Measurements from ENCODE around the gene CXCL6. TPM values are rescaled to one million over a fixed set of nuclear protein-coding genes. Genes with fewer than 3 reads are reported as not detected.

The CXCL6 gene
- total and polyA plus RNA-seq, 2 experiments from 2014 or later: not detected

- Histone ChIP-seq H3K9me3 (ENCODE audit: low read depth) (no peaks in the 10 kb centered on the region), H3K27ac (no peak overlapping the region), H3K27me3 (peaks cover 35% of the 10 kb centered on the region), H3K4me3 (no peak overlapping the region), H3K4me1 (ENCODE audit: low read depth) (no peaks in the 10 kb centered on the region), H3K36me3 (no peaks in the 10 kb centered on the region)
- DNase-seq (ENCODE audit: low read depth in 1 of 2, low spot score in 1 of 2): no peak
- no peak for TF ChIP-seq CTCF (IDR thresholded peaks at IDR 0.05; ENCODE audit: low read depth, low read length)
These were observed 29.1 kb downstream of the CXCL6 start for GRCh38 chr4:73865431-73866096.

- peaks cover 42% of the 10 kb centered on the region for H3K27me3 ChIP-seq
- TF ChIP-seq CTCF (IDR thresholded peaks at IDR 0.05; ENCODE audit: low read depth, low read length): no peak
- no peak overlapping the region for H3K27ac ChIP-seq
- no peak for DNase-seq (ENCODE audit: low read depth in 1 of 2, low spot score in 1 of 2)
- no peaks in the 10 kb centered on the region for H3K36me3 ChIP-seq
- H3K4me1 ChIP-seq (ENCODE audit: low read depth): no peaks in the 10 kb centered on the region
- no peaks in the 10 kb centered on the region for H3K9me3 ChIP-seq (ENCODE audit: low read depth)
- no peak overlapping the region for H3K4me3 ChIP-seq
These were observed 29.8 kb downstream of the CXCL6 start for GRCh38 chr4:73866246-73866645.

- TF ChIP-seq CTCF (IDR thresholded peaks at IDR 0.05; ENCODE audit: low read depth, low read length): no peak
- no peaks in the 10 kb centered on the region for H3K36me3 ChIP-seq
- H3K9me3 ChIP-seq (ENCODE audit: low read depth): no peaks in the 10 kb centered on the region
- no peaks in the 10 kb centered on the region for H3K4me1 ChIP-seq (ENCODE audit: low read depth)
- H3K4me3 ChIP-seq: no peak overlapping the region
- H3K27ac ChIP-seq: no peak overlapping the region
- DNase-seq (ENCODE audit: low read depth in 1 of 2, low spot score in 1 of 2): no peak
- peaks cover 43% of the 10 kb centered on the region for H3K27me3 ChIP-seq
These were observed 31.3 kb downstream of the CXCL6 start for GRCh38 chr4:73867783-73868182.

GRCh38 chr4:73868206-73869129 lies 32.0 kb downstream of the CXCL6 start:
- Histone ChIP-seq H3K36me3 (no peaks in the 10 kb centered on the region), H3K27me3 (peaks cover 43% of the 10 kb centered on the region), H3K4me1 (ENCODE audit: low read depth) (no peaks in the 10 kb centered on the region), H3K9me3 (ENCODE audit: low read depth) (no peaks in the 10 kb centered on the region), H3K4me3 (peak overlapping the region; percentile 59), H3K27ac (no peak overlapping the region)
- TF ChIP-seq CTCF (IDR thresholded peaks at IDR 0.05; ENCODE audit: low read depth, low read length): no peak
- DNase-seq (ENCODE audit: low read depth in 1 of 2, low spot score in 1 of 2): no peak

- H3K4me3 ChIP-seq: peak within 1 kb of the TSS; percentile 59
- H3K36me3 ChIP-seq: no peaks in the 10 kb centered on the region
- TF ChIP-seq CTCF (IDR thresholded peaks at IDR 0.05; ENCODE audit: low read depth, low read length): peak; percentile 20
- peak; percentile 56 to 63 for DNase-seq (ENCODE audit: low read depth in 1 of 2, low spot score in 1 of 2)
- H3K4me1 ChIP-seq (ENCODE audit: low read depth): no peaks in the 10 kb centered on the region
- H3K9me3 ChIP-seq (ENCODE audit: low read depth): no peaks in the 10 kb centered on the region
- H3K27me3 ChIP-seq: peaks cover 43% of the 10 kb centered on the region
- no peak within 1 kb of the TSS for H3K27ac ChIP-seq
These were observed 32.9 kb downstream of the CXCL6 start, which contains the start of gene CXCL1 for GRCh38 chr4:73869130-73870055. Gene CXCL1, plus strand, starts transcription at chr4:73869393. Its CDS starts 78 bp downstream, at chr4:73869471.

Data from cardiac muscle cell (in vitro differentiated cells and primary cell).